ENCODE measurements around the gene CCDC183. TPM values are rescaled to one million over a fixed set of nuclear protein-coding genes. Genes with fewer than 3 reads are reported as not detected.
A peak's percentile ranks its signal among the peaks of the same experiment; 100 is the strongest.
"Not testable (repeated sequence)": the region's sequence is repeated elsewhere in the genome, so short reads cannot be mapped to it uniquely, and the experiment has no call there.

The CCDC183 gene
- total RNA-seq, 4 donors from 2014 or later: 1.1 to 10.3 (median 2.3) TPM

- H3K36me3 ChIP-seq: no peaks in the 10 kb centered on the region
- no peak overlapping the region for H3K4me3 ChIP-seq
- peaks cover 6% of the 10 kb centered on the region for H3K27me3 ChIP-seq
- DNase-seq (ENCODE audit: low spot score in 2 of 2): no peak
- H3K9me3 ChIP-seq: peaks cover 6% of the 10 kb centered on the region
- WGBS: 79% methylated on average over 11 of the region's 17 CpGs
- H3K4me1 ChIP-seq: no peaks in the 10 kb centered on the region
- H3K27ac ChIP-seq: no peak overlapping the region
- TF ChIP-seq CTCF (IDR thresholded peaks at IDR 0.05) (no peak), POLR2A (IDR thresholded peaks at IDR 0.05) (no peak), POLR2AphosphoS5 (IDR thresholded peaks at IDR 0.05) (no peak), EP300 (IDR thresholded peaks at IDR 0.05) (no peak)
These were observed 42.0 kb upstream of the CCDC183 start for GRCh38 chr9:136754059-136754572.

GRCh38 chr9:136754626-136755301 is 41.4 kb upstream of the CCDC183 start:
- Histone ChIP-seq H3K27ac (no peak overlapping the region), H3K4me3 (no peak overlapping the region), H3K36me3 (no peaks in the 10 kb centered on the region), H3K27me3 (peaks cover 10% of the 10 kb centered on the region), H3K4me1 (no peaks in the 10 kb centered on the region), H3K9me3 (peaks cover 6% of the 10 kb centered on the region)
- DNase-seq (ENCODE audit: low spot score in 2 of 2): no peak
- TF ChIP-seq POLR2AphosphoS5 (IDR thresholded peaks at IDR 0.05) (no peak), CTCF (IDR thresholded peaks at IDR 0.05) (no peak), EP300 (IDR thresholded peaks at IDR 0.05) (no peak), POLR2A (IDR thresholded peaks at IDR 0.05) (no peak)
- 82% methylated on average over 10 of the region's 24 CpGs for WGBS

GRCh38 chr9:136755302-136756133 is 40.6 kb upstream of the CCDC183 start:
- H3K27ac ChIP-seq, H3K4me3 ChIP-seq, H3K36me3 ChIP-seq, H3K4me1 ChIP-seq, H3K9me3 ChIP-seq: not testable (repeated sequence)
- peak in 1 of 2 donors; percentile 50 for DNase-seq (ENCODE audit: low spot score in 2 of 2)
- H3K27me3 ChIP-seq: peaks cover 18% of the 10 kb centered on the region
- WGBS: 92% methylated on average over 11 of the region's 22 CpGs

- Histone ChIP-seq H3K9me3 (peaks cover 6% of the 10 kb centered on the region), H3K36me3 (no peaks in the 10 kb centered on the region), H3K27me3 (peaks cover 22% of the 10 kb centered on the region), H3K4me3 (no peak overlapping the region), H3K27ac (no peak overlapping the region), H3K4me1 (peaks cover 8% of the 10 kb centered on the region)
- WGBS: 87% methylated on average over 4 of the region's 4 CpGs
- TF ChIP-seq POLR2A (IDR thresholded peaks at IDR 0.05) (no peak), POLR2AphosphoS5 (IDR thresholded peaks at IDR 0.05) (no peak), CTCF (IDR thresholded peaks at IDR 0.05) (no peak)
- DNase-seq (ENCODE audit: low spot score in 2 of 2): no peak
These were observed 40.1 kb upstream of the CCDC183 start for GRCh38 chr9:136756134-136756438.

- H3K4me1 ChIP-seq: peaks cover 8% of the 10 kb centered on the region
- peaks cover 6% of the 10 kb centered on the region for H3K9me3 ChIP-seq
- no peaks in the 10 kb centered on the region for H3K36me3 ChIP-seq
- H3K4me3 ChIP-seq: no peak overlapping the region
- no peak for DNase-seq (ENCODE audit: low spot score in 2 of 2)
- 91% methylated on average over 8 of the region's 18 CpGs for WGBS
- H3K27ac ChIP-seq: no peak overlapping the region
- no peak for TF ChIP-seq POLR2AphosphoS5 (IDR thresholded peaks at IDR 0.05)
- TF ChIP-seq POLR2A (IDR thresholded peaks at IDR 0.05): no peak
- no peak for TF ChIP-seq CTCF (IDR thresholded peaks at IDR 0.05)
- no peak for TF ChIP-seq EP300 (IDR thresholded peaks at IDR 0.05)
- H3K27me3 ChIP-seq: peaks cover 28% of the 10 kb centered on the region
These were observed 39.3 kb upstream of the CCDC183 start for GRCh38 chr9:136756836-136757235.

Data from suprapubic skin (tissue), 4 donors.